Liver (tissue), 3 donors: Measurements from ENCODE around the gene KCNK13.
"Not testable (repeated sequence)": the region's sequence is repeated elsewhere in the genome, so short reads cannot be mapped to it uniquely, and the experiment has no call there.

Experiments
- CTCF ChIP-seq: fragments of 150-350 bp; IDR thresholded peaks from 2 replicates; pipeline ENCODE4 v1.5.1; 2017; ENCODE audit warnings: improper control_type of control experiment, low read depth, low read length; ENCODE audit not compliant: missing input control
- FOXA1 ChIP-seq: IDR thresholded peaks from 2 replicates; pipeline ENCODE4 v1.6.1; 2016; ENCODE audit warnings: antibody characterized with exemption
- HNF4A ChIP-seq, 2 donors: conservative IDR thresholded peaks; 2 replicates each; pipeline ENCODE4 v1.6.1; 2016; ENCODE audit warnings: antibody characterized with exemption in 2 of 2, mild to moderate bottlenecking in 2 of 2
- JUND ChIP-seq, 2 donors: IDR thresholded peaks; 2 replicates each; pipeline ENCODE4 v1.6.1; 2016; ENCODE audit warnings: antibody characterized with exemption in 2 of 2
- MAX ChIP-seq: IDR thresholded peaks from 2 replicates; pipeline ENCODE4 v1.6.1; 2016; ENCODE audit warnings: antibody characterized with exemption
- RAD21 ChIP-seq, 2 donors: IDR thresholded peaks; 2 replicates each; pipeline ENCODE4 v1.6.1; 2016; ENCODE audit warnings: antibody characterized with exemption in 2 of 2, mild to moderate bottlenecking in 2 of 2
- REST ChIP-seq: IDR thresholded peaks from 2 replicates; pipeline ENCODE4 v1.6.1; 2016; ENCODE audit warnings: antibody characterized with exemption, mild to moderate bottlenecking
- RXRA ChIP-seq, 2 donors: IDR thresholded peaks; 2 replicates each; pipeline ENCODE4 v1.6.1; 2017 to 2018; ENCODE audit warnings: antibody characterized with exemption in 2 of 2, mild to moderate bottlenecking in 1 of 2
- SP1 ChIP-seq: IDR thresholded peaks from 2 replicates; pipeline ENCODE4 v1.6.1; 2018; ENCODE audit warnings: antibody characterized with exemption, mild to moderate bottlenecking
- TAF1 ChIP-seq: conservative IDR thresholded peaks from 2 replicates; pipeline ENCODE4 v1.6.1; 2016; ENCODE audit warnings: antibody characterized with exemption, mild to moderate bottlenecking
- YY1 ChIP-seq: IDR thresholded peaks from 2 replicates; pipeline ENCODE4 v1.6.1; 2016; ENCODE audit warnings: antibody characterized with exemption, mild to moderate bottlenecking
- ZBTB33 ChIP-seq: IDR thresholded peaks from 2 replicates; pipeline ENCODE4 v1.6.1; 2016; ENCODE audit warnings: antibody characterized with exemption
- donor health status: healthy.
- donor health status: healthy.

GRCh38 chr14:90026608-90027007, 35.2 kb upstream of the KCNK13 start:
- not testable (repeated sequence) for TF ChIP-seq CTCF; HNF4A (conservative IDR thresholded peaks at IDR 0.05); JUND (IDR thresholded peaks at IDR 0.05); SP1; MAX; REST; FOXA1; ZBTB33; YY1; TAF1; RAD21 (IDR thresholded peaks at IDR 0.05); RXRA (IDR thresholded peaks at IDR 0.05)
